OCI-LY7 (cell line): Measurements from ENCODE around the gene E2F3. TPM values are rescaled to one million over a fixed set of nuclear protein-coding genes. Genes with fewer than 3 reads are reported as not detected.

Experiments used
- BruUV-seq: library from RNA; stranded (reverse); fragments of 400-500 nt; replicated peaks from 2 replicates; lab custom pipeline; 2021; lab: Mats Ljungman, UMichigan
- CTCF ChIA-PET: fragments of 300-600 bp; sonication (Branson Sonifier 250); formaldehyde crosslinking; loops from one replicate; lab custom pipeline; 2022; ENCODE audit warnings: antibody characterized with exemption; ENCODE audit not compliant: unreplicated experiment; lab: Charles Lee
- POLR2A ChIA-PET: fragments of 300-600 bp; sonication (Branson Sonifier 250); formaldehyde crosslinking; loops from one replicate; lab custom pipeline; 2022; ENCODE audit warnings: antibody characterized with exemption; lab: Charles Lee
- DNase-seq: peaks from one replicate; pipeline ENCODE4 v3.0.0-alpha.2; 2015; ENCODE audit warnings: low spot score
- H2AFZ ChIP-seq: fragments of 200-600 bp; sonication (generic), shearing (Covaris generic); 2 replicates; pipeline ENCODE4 v1.6.1; 2014; ENCODE audit warnings: mild to moderate bottlenecking, antibody characterized with exemption, low read length, moderate library complexity
- H3K27ac ChIP-seq: fragments of 200-600 bp; sonication (generic); 2 replicates; pipeline ENCODE4 v1.5.1; 2014; ENCODE audit warnings: mixed run types, low read depth, mild to moderate bottlenecking, moderate library complexity, low read length, inconsistent platforms; ENCODE audit not compliant: poor library complexity, severe bottlenecking
- H3K36me3 ChIP-seq: fragments of 200-600 bp; sonication (generic); 2 replicates; pipeline ENCODE4 v1.6.1; 2014; ENCODE audit warnings: mild to moderate bottlenecking, antibody characterized with exemption, low read length, moderate library complexity, mixed read lengths; ENCODE audit not compliant: insufficient read depth
- H3K4me1 ChIP-seq: fragments of 200-600 bp; sonication (generic); 2 replicates; pipeline ENCODE4 v1.5.1; 2014; ENCODE audit warnings: mild to moderate bottlenecking, low read length; ENCODE audit not compliant: insufficient read depth, poor library complexity, severe bottlenecking
- H3K4me2 ChIP-seq: fragments of 200-600 bp; sonication (generic); 2 replicates; pipeline ENCODE4 v1.6.1; 2014; ENCODE audit warnings: mild to moderate bottlenecking, low read length
- H3K4me3 ChIP-seq: fragments of 200-600 bp; sonication (generic); 2 replicates; pipeline ENCODE4 v1.5.1; 2014; ENCODE audit warnings: mild to moderate bottlenecking, low read depth, low read length; ENCODE audit not compliant: poor library complexity, severe bottlenecking
- H3K79me2 ChIP-seq: fragments of 200-600 bp; sonication (generic); 2 replicates; pipeline ENCODE4 v1.6.1; 2016; ENCODE audit warnings: low read depth, mild to moderate bottlenecking, low read length, moderate library complexity, mixed read lengths; ENCODE audit not compliant: insufficient read depth
- H3K9me2 ChIP-seq: fragments of 200-600 bp; sonication (generic); 2 replicates; pipeline ENCODE4 v1.6.1; 2016; ENCODE audit warnings: mild to moderate bottlenecking, low read length, mixed read lengths; ENCODE audit not compliant: insufficient read depth
- H3K9me3 ChIP-seq: fragments of 200-600 bp; sonication (generic); 2 replicates; pipeline ENCODE4 v1.6.1; 2014; ENCODE audit warnings: mild to moderate bottlenecking, mixed run types, low read length, mixed read lengths
- H4K20me1 ChIP-seq: fragments of 200-600 bp; sonication (generic); 2 replicates; pipeline ENCODE4 v1.6.1; 2014; ENCODE audit warnings: mild to moderate bottlenecking, antibody characterized with exemption, low read length, moderate library complexity, mixed read lengths; ENCODE audit not compliant: insufficient read depth
- EZH2phosphoT487 ChIP-seq: fragments of 200-600 bp; sonication (generic); IDR thresholded peaks from 2 replicates; pipeline ENCODE4 v1.6.1; 2018; ENCODE audit warnings: low read depth, borderline replicate concordance, mild to moderate bottlenecking, mixed run types, antibody characterized with exemption, low read length, moderate library complexity, mixed read lengths
- intact Hi-C: fragments of 100-400 bp; cut with micrococcal nuclease; formaldehyde crosslinking; loops from one replicate; pipeline ENCODE4 v1.10.0; 2022; ENCODE audit not compliant: unreplicated experiment
- total RNA-seq, 2 experiments: library from RNA; depleted of rRNA in 1 of 2; stranded (reverse); fragments of >200 nt in 1 of 2; shearing (Covaris generic) in 1 of 2; gene quantifications; 2 replicates each; pipeline ENCODE4 v1.2.3, GENCODE V29; 2014 to 2022
- TF ChIP-seq, protein P1 (sequence below): fragments of 200-600 bp; sonication (generic); conservative IDR thresholded peaks from 2 replicates; pipeline ENCODE4 v1.5.1; 2014; ENCODE audit warnings: mild to moderate bottlenecking, antibody characterized with exemption, low read length, moderate library complexity, mixed read lengths

Gene E2F3
- total RNA-seq, 2 experiments from 2014 or later, result 12.4 to 31.2 TPM

DNA sequence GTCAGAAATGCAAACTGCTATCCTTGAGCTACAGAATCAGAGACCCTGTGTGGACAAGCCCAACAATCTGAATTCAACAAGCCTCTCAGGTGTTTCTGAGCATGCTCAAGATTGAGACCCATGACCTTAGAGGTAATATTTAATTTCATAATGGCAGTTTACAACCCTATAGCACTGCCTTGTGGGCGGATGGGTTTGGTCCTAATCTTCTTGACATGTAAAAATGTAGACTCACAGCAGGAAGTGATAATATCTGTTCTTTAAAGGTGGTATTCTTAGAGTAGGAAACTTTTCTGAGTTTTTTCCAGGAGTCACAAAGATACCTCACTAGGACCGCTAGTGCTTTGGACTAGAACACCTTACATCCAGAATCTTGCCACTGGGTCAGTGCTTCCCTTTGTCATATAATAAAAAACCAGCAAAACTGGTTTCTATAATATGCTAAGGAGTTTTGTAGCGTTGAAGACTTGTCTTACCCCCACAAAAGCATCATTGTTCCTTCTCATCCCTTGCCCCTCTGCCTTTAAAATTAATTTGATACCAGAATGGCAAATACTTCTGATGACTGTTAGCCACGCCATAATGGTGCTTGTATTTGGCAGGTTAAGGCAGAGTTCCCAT, 52.6 kb downstream of the E2F3 start:
- Histone ChIP-seq H3K9me2 (no peaks in the 10 kb centered on the region), H3K79me2 (peaks cover 87% of the 10 kb centered on the region), H4K20me1 (peaks cover 16% of the 10 kb centered on the region; the same call in 1 of the 2 replicates), H3K4me2 (no peak overlapping the region), H3K36me3 (peaks cover 74% of the 10 kb centered on the region), H3K4me3 (no peak overlapping the region), H3K27ac (no peak overlapping the region), H2AFZ (no peak overlapping the region), H3K9me3 (peaks cover 4% of the 10 kb centered on the region; the same call in 1 of the 2 replicates), H3K4me1 (no peaks in the 10 kb centered on the region)
- POLR2A ChIA-PET, result interaction anchor here (0.7 kb wide), 1 partner anchor 377 kb away, joined by 3 read pairs; no protein-coding TSS in a partner anchor
- no peak for DNase-seq
- TF ChIP-seq EZH2phosphoT487, result no peak
- TF ChIP-seq, protein P1, sequence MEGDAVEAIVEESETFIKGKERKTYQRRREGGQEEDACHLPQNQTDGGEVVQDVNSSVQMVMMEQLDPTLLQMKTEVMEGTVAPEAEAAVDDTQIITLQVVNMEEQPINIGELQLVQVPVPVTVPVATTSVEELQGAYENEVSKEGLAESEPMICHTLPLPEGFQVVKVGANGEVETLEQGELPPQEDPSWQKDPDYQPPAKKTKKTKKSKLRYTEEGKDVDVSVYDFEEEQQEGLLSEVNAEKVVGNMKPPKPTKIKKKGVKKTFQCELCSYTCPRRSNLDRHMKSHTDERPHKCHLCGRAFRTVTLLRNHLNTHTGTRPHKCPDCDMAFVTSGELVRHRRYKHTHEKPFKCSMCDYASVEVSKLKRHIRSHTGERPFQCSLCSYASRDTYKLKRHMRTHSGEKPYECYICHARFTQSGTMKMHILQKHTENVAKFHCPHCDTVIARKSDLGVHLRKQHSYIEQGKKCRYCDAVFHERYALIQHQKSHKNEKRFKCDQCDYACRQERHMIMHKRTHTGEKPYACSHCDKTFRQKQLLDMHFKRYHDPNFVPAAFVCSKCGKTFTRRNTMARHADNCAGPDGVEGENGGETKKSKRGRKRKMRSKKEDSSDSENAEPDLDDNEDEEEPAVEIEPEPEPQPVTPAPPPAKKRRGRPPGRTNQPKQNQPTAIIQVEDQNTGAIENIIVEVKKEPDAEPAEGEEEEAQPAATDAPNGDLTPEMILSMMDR, result no peak
- intact Hi-C loops, result no loop called here
- BruUV-seq, result no TSS peak
- CTCF ChIA-PET, result no interaction called here

DNA sequence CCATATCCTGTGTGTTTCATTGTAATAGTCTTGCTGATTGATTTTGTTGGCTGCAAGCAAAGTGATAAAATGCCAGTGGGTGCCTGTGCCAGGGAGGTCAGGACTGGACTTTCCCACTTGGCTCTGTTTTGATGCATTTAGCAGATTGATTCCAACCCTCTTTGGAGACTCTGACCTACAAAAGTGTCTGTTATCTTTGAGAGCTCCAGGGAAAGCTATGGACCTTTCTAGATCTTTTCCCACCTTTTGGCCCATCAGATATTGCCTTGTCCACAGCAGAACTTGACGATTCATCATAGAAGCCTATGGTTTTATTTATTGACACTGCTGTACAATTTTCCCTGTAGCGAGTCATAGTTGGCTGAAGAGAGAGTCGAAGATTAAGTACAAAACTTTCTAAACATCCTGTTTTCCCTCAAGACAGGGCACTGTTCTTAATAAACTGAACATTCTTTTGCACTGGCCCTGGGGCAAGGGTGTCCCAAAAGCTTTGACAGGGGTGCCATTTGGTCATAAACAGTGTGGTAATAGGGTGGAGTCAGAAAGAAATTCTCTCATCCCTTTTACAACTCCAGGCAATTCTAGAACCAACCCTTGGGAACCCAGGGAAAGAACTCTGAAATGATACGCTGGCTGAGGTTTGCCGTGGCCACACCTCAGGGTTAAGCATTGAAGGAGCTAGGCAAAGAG, 53.7 kb downstream of the E2F3 start:
- no peak overlapping the region for H3K27ac ChIP-seq
- peaks cover 4% of the 10 kb centered on the region; the same call in 1 of the 2 replicates for H3K9me3 ChIP-seq
- H3K9me2 ChIP-seq, result no peaks in the 10 kb centered on the region
- H2AFZ ChIP-seq, result no peak overlapping the region
- intact Hi-C loops, result no loop called here
- no peak overlapping the region for H3K4me2 ChIP-seq
- peaks cover 86% of the 10 kb centered on the region for H3K79me2 ChIP-seq
- peaks cover 85% of the 10 kb centered on the region for H3K36me3 ChIP-seq
- BruUV-seq, result no TSS peak
- no peak for DNase-seq
- no peaks in the 10 kb centered on the region for H3K4me1 ChIP-seq
- no peak for TF ChIP-seq EZH2phosphoT487
- TF ChIP-seq, protein P1, result no peak
- H3K4me3 ChIP-seq, result no peak overlapping the region
- ChIA-PET CTCF (no interaction called here), POLR2A (interaction anchor here (0.5 kb wide), 1 partner anchor 69 kb away, joined by 3 read pairs; no protein-coding TSS in a partner anchor)
- H4K20me1 ChIP-seq, result peaks cover 16% of the 10 kb centered on the region; the same call in 1 of the 2 replicates
